ENCODE measurements around the gene CNTNAP2. TPM values are rescaled to one million over a fixed set of nuclear protein-coding genes. Genes with fewer than 3 reads are reported as not detected.

Gene CNTNAP2
- 0.20 TPM in 2 replicates for total RNA-seq

DNA sequence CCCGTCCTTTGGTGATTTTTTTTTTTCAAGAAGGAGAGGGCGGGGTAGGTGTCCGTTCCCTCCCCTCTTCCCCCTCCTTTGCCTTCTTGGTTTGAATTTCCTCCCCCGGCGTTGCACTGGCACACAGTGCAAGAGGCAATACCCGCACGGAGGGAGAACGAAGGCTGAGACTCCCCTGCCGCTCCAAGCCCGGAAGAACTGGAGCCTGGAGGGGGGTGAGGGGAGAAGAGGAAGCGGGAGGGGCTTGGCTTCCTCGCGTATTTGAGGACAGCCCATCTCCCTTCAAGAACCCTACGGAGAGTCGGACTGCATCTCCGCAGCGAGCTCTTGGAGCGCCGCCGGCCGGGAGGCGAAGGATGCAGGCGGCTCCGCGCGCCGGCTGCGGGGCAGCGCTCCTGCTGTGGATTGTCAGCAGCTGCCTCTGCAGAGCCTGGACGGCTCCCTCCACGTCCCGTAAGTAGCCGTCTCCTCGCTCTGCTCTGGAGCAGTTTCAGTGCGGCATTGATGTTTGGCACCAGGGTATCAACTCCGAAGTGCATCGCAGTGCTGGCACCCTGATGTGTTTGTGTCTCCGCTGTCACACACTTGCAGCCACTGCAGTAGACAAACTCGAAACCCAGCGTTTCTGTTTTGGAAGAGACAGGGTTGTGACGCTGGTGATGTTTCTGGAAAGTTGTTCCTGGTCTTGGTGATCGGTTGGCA is at the start of gene CNTNAP2:
CNTNAP2 (plus strand) TSS at position 281 of the 702 bp plus-strand sequence; CDS start at position 357, 76 bp downstream.

Data from mammary microvascular endothelial cell (primary cell).